ENCODE measurements around the gene SLC35G3. TPM values are rescaled to one million over a fixed set of nuclear protein-coding genes. Genes with fewer than 3 reads are reported as not detected.

SLC35G3 gene
- total and polyA plus RNA-seq, 10 of the 15 experiments (the other 5 are each of a cell fraction or from before 2014, with no cell fraction given), result not detected

GRCh38 chr17:35144840-35145239 lies 49.4 kb downstream of the SLC35G3 start:
- Histone ChIP-seq H3K36me3 (ENCODE audit: control insufficient read depth in 2 of 2, insufficient read depth in 2 of 2, low read length in 1 of 2) (peaks cover 0 to 1% of the 10 kb centered on the region in 2 experiments; a peak in 1 of 4 replicates), H3K9ac (ENCODE audit: control insufficient read depth, insufficient read depth, low read length) (no peak overlapping the region), H4K20me1 (ENCODE audit: control insufficient read depth, insufficient read depth) (no peaks in the 10 kb centered on the region), H2AFZ (ENCODE audit: control insufficient read depth, low read depth, low read length) (no peak overlapping the region), H3K4me2 (ENCODE audit: control insufficient read depth, insufficient read depth) (no peak overlapping the region), H3K9me3 (replicated peaks; ENCODE audit: control insufficient read depth, insufficient read depth, low read length) (no peaks in the 10 kb centered on the region), H3K27me3 (replicated peaks in 1 of 2; ENCODE audit: control insufficient read depth in 2 of 2, insufficient read depth in 2 of 2, low read length in 1 of 2) (peaks cover 0 to 2% of the 10 kb centered on the region in 2 experiments; a peak in 1 of 4 replicates), H3K79me2 (ENCODE audit: control insufficient read depth, insufficient read depth, low read length) (peaks cover 20% of the 10 kb centered on the region), H3K4me1 (ENCODE audit: control insufficient read depth, insufficient read depth, low read length) (no peaks in the 10 kb centered on the region), H3K27ac (ENCODE audit: control insufficient read depth, insufficient read depth) (no peak overlapping the region), H3K4me3 (no peak overlapping the region)
- intact Hi-C loops (cut with micrococcal nuclease; ENCODE audit: unreplicated experiment), result loop anchor here (10.0 kb wide), 1 partner anchor 390 kb away; the partner anchor contains the start of gene SLFN12L
- no peak for TF ChIP-seq IRF5 (IDR thresholded peaks at IDR 0.05; ENCODE audit: borderline replicate concordance)
- TF ChIP-seq LARP7 (IDR thresholded peaks at IDR 0.05), result no peak
- no peak for TF ChIP-seq STAT1 (conservative IDR thresholded peaks at IDR 0.05)
- RAD21 ChIA-PET (ENCODE audit: unreplicated experiment), result no interaction called here
- SMC1A ChIA-PET (ENCODE audit: uncharacterized antibody, unreplicated experiment), result no interaction called here
- CTCF ChIA-PET, result interaction anchor here (1.0 to 1.3 kb wide), 2 partner anchors 25 to 166 kb away, joined by 3 read pairs; partner anchors contain the start of gene RAD51D
- no peak for FAIRE-seq
- DNase-seq (ENCODE audit: low read depth, low spot score), result no peak
- POLR2A ChIA-PET, result no interaction called here
- ATAC-seq, result no peak
- WGBS (ENCODE audit: insufficient coverage, insufficient replicate concordance, low lambda C conversion rate, missing lambda C conversion rate), result 44% methylated on average over 4 of the region's 4 CpGs
- in situ Hi-C loops (cut with MboI), result no loop called here
- BruUV-seq (replicated peaks), result no TSS peak

Other genes starting within 250 kb of the SLC35G3 start
Only the 7 nearest of the 11 such genes appear.
- gene RFFL, start 130.7 kb downstream of the SLC35G3 start, total RNA-seq (2014; rRNA removed), result 28.6 and 31.4 TPM in 2 replicates
- gene RFFL, start 130.7 kb downstream of the SLC35G3 start, total RNA-seq (2014; rRNA removed; fragmentation: Illumina TruSeq; extraction: Trizol), result 25.4 and 26.1 TPM in 2 replicates
- 37.4 and 38.3 TPM in 2 replicates for gene RFFL, start 130.7 kb downstream of the SLC35G3 start, total RNA-seq (2021)
- 51.1 and 56.1 TPM in 2 replicates for gene RFFL, start 130.7 kb downstream of the SLC35G3 start, polyA plus RNA-seq (2011; rRNA removed)
- 25.3 and 27.0 TPM in 2 replicates for gene RFFL, start 130.7 kb downstream of the SLC35G3 start, polyA plus RNA-seq (2014; fragmentation: Illumina TruSeq; extraction: Trizol)
- gene RFFL, start 130.7 kb downstream of the SLC35G3 start, polyA plus RNA-seq (2014; fragmentation: Nextera tagmentation; extraction: Ambion mirVana), result 1 to 10 TPM; 4.7 to 6.7 TPM
- gene RFFL, start 130.7 kb downstream of the SLC35G3 start, polyA plus RNA-seq (2014; rRNA removed), result 24.5 and 26.4 TPM in 2 replicates
- 10 to 100 TPM; 26.7 to 31.0 TPM for gene RFFL, start 130.7 kb downstream of the SLC35G3 start, polyA plus RNA-seq (2016; fragmentation: Nextera tagmentation; extraction: Ambion mirVana)
- 12.0 and 12.3 TPM in 2 replicates for gene RAD51D, start 74.5 kb downstream of the SLC35G3 start, total RNA-seq (2014; rRNA removed)
- gene RAD51D, start 74.5 kb downstream of the SLC35G3 start, total RNA-seq (2014; rRNA removed; fragmentation: Illumina TruSeq; extraction: Trizol), result 10.0 and 11.5 TPM in 2 replicates
- gene RAD51D, start 74.5 kb downstream of the SLC35G3 start, total RNA-seq (2021), result 22.1 and 26.0 TPM in 2 replicates
- gene RAD51D, start 74.5 kb downstream of the SLC35G3 start, polyA plus RNA-seq (2011; rRNA removed), result 13.0 and 14.7 TPM in 2 replicates
- 7.0 and 11.8 TPM in 2 replicates for gene RAD51D, start 74.5 kb downstream of the SLC35G3 start, polyA plus RNA-seq (2014; fragmentation: Illumina TruSeq; extraction: Trizol)
- gene RAD51D, start 74.5 kb downstream of the SLC35G3 start, polyA plus RNA-seq (2014; fragmentation: Nextera tagmentation; extraction: Ambion mirVana), result 1 to 10 TPM; 2.6 to 4.9 TPM
- gene RAD51D, start 74.5 kb downstream of the SLC35G3 start, polyA plus RNA-seq (2014; rRNA removed), result 16.7 and 21.2 TPM in 2 replicates
- gene RAD51D, start 74.5 kb downstream of the SLC35G3 start, polyA plus RNA-seq (2016; fragmentation: Nextera tagmentation; extraction: Ambion mirVana), result 10 to 100 TPM; 24.2 to 29.3 TPM
- 0.11 TPM in 1 of 2 replicates, not detected in the other for gene FNDC8, start 72.8 kb downstream of the SLC35G3 start, total RNA-seq (2014; rRNA removed)
- gene FNDC8, start 72.8 kb downstream of the SLC35G3 start, total RNA-seq (2014; rRNA removed; fragmentation: Illumina TruSeq; extraction: Trizol), result not detected in 2 replicates
- 0.15 TPM in 1 of 2 replicates, not detected in the other for gene FNDC8, start 72.8 kb downstream of the SLC35G3 start, total RNA-seq (2021)
- gene FNDC8, start 72.8 kb downstream of the SLC35G3 start, polyA plus RNA-seq (2011; rRNA removed), result not detected in 2 replicates
- not detected in 2 replicates for gene FNDC8, start 72.8 kb downstream of the SLC35G3 start, polyA plus RNA-seq (2014; fragmentation: Illumina TruSeq; extraction: Trizol)
- under 1 TPM in 1 of 2 experiments, not detected in 1; 0.06 TPM for gene FNDC8, start 72.8 kb downstream of the SLC35G3 start, polyA plus RNA-seq (2014; fragmentation: Nextera tagmentation; extraction: Ambion mirVana)
- 0.09 TPM in 1 of 2 replicates, not detected in the other for gene FNDC8, start 72.8 kb downstream of the SLC35G3 start, polyA plus RNA-seq (2014; rRNA removed)
- gene FNDC8, start 72.8 kb downstream of the SLC35G3 start, polyA plus RNA-seq (2016; fragmentation: Nextera tagmentation; extraction: Ambion mirVana), result not detected
- gene NLE1, start 52.1 kb downstream of the SLC35G3 start, total RNA-seq (2014; rRNA removed), result 30.6 and 33.0 TPM in 2 replicates
- 17.9 and 18.3 TPM in 2 replicates for gene NLE1, start 52.1 kb downstream of the SLC35G3 start, total RNA-seq (2014; rRNA removed; fragmentation: Illumina TruSeq; extraction: Trizol)
- gene NLE1, start 52.1 kb downstream of the SLC35G3 start, total RNA-seq (2021), result 33.5 and 39.1 TPM in 2 replicates
- gene NLE1, start 52.1 kb downstream of the SLC35G3 start, polyA plus RNA-seq (2011; rRNA removed), result 9.8 and 17.3 TPM in 2 replicates
- gene NLE1, start 52.1 kb downstream of the SLC35G3 start, polyA plus RNA-seq (2014; fragmentation: Illumina TruSeq; extraction: Trizol), result 8.0 and 13.6 TPM in 2 replicates
- 1 to 10 TPM; 2.4 to 5.5 TPM for gene NLE1, start 52.1 kb downstream of the SLC35G3 start, polyA plus RNA-seq (2014; fragmentation: Nextera tagmentation; extraction: Ambion mirVana)
- gene NLE1, start 52.1 kb downstream of the SLC35G3 start, polyA plus RNA-seq (2014; rRNA removed), result 27.2 and 33.3 TPM in 2 replicates
- gene NLE1, start 52.1 kb downstream of the SLC35G3 start, polyA plus RNA-seq (2016; fragmentation: Nextera tagmentation; extraction: Ambion mirVana), result 10 to 100 TPM; 17.2 to 17.9 TPM
- not detected in 2 replicates for gene UNC45B, start 46.6 kb downstream of the SLC35G3 start, total RNA-seq (2014; rRNA removed)
- not detected in 2 replicates for gene UNC45B, start 46.6 kb downstream of the SLC35G3 start, total RNA-seq (2014; rRNA removed; fragmentation: Illumina TruSeq; extraction: Trizol)
- gene UNC45B, start 46.6 kb downstream of the SLC35G3 start, total RNA-seq (2021), result not detected in 2 replicates
- gene UNC45B, start 46.6 kb downstream of the SLC35G3 start, polyA plus RNA-seq (2011; rRNA removed), result not detected in 2 replicates
- gene UNC45B, start 46.6 kb downstream of the SLC35G3 start, polyA plus RNA-seq (2014; fragmentation: Illumina TruSeq; extraction: Trizol), result not detected in 2 replicates
- not detected for gene UNC45B, start 46.6 kb downstream of the SLC35G3 start, polyA plus RNA-seq (2014; fragmentation: Nextera tagmentation; extraction: Ambion mirVana)
- gene UNC45B, start 46.6 kb downstream of the SLC35G3 start, polyA plus RNA-seq (2014; rRNA removed), result not detected in 2 replicates
- under 1 TPM in 1 of 2 experiments, not detected in 1; 0.03 TPM for gene UNC45B, start 46.6 kb downstream of the SLC35G3 start, polyA plus RNA-seq (2016; fragmentation: Nextera tagmentation; extraction: Ambion mirVana)
- 1.2 and 1.5 TPM in 2 replicates for gene SLFN5, start 48.7 kb upstream of the SLC35G3 start, total RNA-seq (2014; rRNA removed)
- gene SLFN5, start 48.7 kb upstream of the SLC35G3 start, total RNA-seq (2014; rRNA removed; fragmentation: Illumina TruSeq; extraction: Trizol), result 1.1 and 1.3 TPM in 2 replicates
- gene SLFN5, start 48.7 kb upstream of the SLC35G3 start, total RNA-seq (2021), result 2.1 and 2.2 TPM in 2 replicates
- 1.7 and 2.2 TPM in 2 replicates for gene SLFN5, start 48.7 kb upstream of the SLC35G3 start, polyA plus RNA-seq (2011; rRNA removed)
- 1.3 and 1.6 TPM in 2 replicates for gene SLFN5, start 48.7 kb upstream of the SLC35G3 start, polyA plus RNA-seq (2014; fragmentation: Illumina TruSeq; extraction: Trizol)
- under 1 TPM; 0.19 to 0.58 TPM for gene SLFN5, start 48.7 kb upstream of the SLC35G3 start, polyA plus RNA-seq (2014; fragmentation: Nextera tagmentation; extraction: Ambion mirVana)
- 0.96 and 1.1 TPM in 2 replicates for gene SLFN5, start 48.7 kb upstream of the SLC35G3 start, polyA plus RNA-seq (2014; rRNA removed)
- 1 to 10 TPM; 1.4 to 1.8 TPM for gene SLFN5, start 48.7 kb upstream of the SLC35G3 start, polyA plus RNA-seq (2016; fragmentation: Nextera tagmentation; extraction: Ambion mirVana)
- 28.4 and 37.5 TPM in 2 replicates for gene SLFN11, start 179.2 kb upstream of the SLC35G3 start, total RNA-seq (2014; rRNA removed)
- 38.9 and 39.7 TPM in 2 replicates for gene SLFN11, start 179.2 kb upstream of the SLC35G3 start, total RNA-seq (2014; rRNA removed; fragmentation: Illumina TruSeq; extraction: Trizol)
- gene SLFN11, start 179.2 kb upstream of the SLC35G3 start, total RNA-seq (2021), result 30.9 and 33.7 TPM in 2 replicates
- gene SLFN11, start 179.2 kb upstream of the SLC35G3 start, polyA plus RNA-seq (2011; rRNA removed), result 2.1 and 2.5 TPM in 2 replicates
- 34.3 and 43.8 TPM in 2 replicates for gene SLFN11, start 179.2 kb upstream of the SLC35G3 start, polyA plus RNA-seq (2014; fragmentation: Illumina TruSeq; extraction: Trizol)
- gene SLFN11, start 179.2 kb upstream of the SLC35G3 start, polyA plus RNA-seq (2014; fragmentation: Nextera tagmentation; extraction: Ambion mirVana), result 1 to 10 TPM; 7.9 to 8.0 TPM
- gene SLFN11, start 179.2 kb upstream of the SLC35G3 start, polyA plus RNA-seq (2014; rRNA removed), result 26.5 and 30.5 TPM in 2 replicates
- 10 to 100 TPM; 30.6 to 33.8 TPM for gene SLFN11, start 179.2 kb upstream of the SLC35G3 start, polyA plus RNA-seq (2016; fragmentation: Nextera tagmentation; extraction: Ambion mirVana)

Measured in GM12878 (cell line).